IPS-NIHi11 (cell line): ENCODE measurements around the gene TMC8.
"Not testable (repeated sequence)": the region's sequence is repeated elsewhere in the genome, so short reads cannot be mapped to it uniquely, and the experiment has no call there.

Experiments
- DNase-seq: peaks from one replicate; pipeline ENCODE4 v3.0.0; 2012; ENCODE audit warnings: mixed read lengths, low spot score

TMC8 gene, protein sequence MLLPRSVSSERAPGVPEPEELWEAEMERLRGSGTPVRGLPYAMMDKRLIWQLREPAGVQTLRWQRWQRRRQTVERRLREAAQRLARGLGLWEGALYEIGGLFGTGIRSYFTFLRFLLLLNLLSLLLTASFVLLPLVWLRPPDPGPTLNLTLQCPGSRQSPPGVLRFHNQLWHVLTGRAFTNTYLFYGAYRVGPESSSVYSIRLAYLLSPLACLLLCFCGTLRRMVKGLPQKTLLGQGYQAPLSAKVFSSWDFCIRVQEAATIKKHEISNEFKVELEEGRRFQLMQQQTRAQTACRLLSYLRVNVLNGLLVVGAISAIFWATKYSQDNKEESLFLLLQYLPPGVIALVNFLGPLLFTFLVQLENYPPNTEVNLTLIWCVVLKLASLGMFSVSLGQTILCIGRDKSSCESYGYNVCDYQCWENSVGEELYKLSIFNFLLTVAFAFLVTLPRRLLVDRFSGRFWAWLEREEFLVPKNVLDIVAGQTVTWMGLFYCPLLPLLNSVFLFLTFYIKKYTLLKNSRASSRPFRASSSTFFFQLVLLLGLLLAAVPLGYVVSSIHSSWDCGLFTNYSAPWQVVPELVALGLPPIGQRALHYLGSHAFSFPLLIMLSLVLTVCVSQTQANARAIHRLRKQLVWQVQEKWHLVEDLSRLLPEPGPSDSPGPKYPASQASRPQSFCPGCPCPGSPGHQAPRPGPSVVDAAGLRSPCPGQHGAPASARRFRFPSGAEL

DNA sequence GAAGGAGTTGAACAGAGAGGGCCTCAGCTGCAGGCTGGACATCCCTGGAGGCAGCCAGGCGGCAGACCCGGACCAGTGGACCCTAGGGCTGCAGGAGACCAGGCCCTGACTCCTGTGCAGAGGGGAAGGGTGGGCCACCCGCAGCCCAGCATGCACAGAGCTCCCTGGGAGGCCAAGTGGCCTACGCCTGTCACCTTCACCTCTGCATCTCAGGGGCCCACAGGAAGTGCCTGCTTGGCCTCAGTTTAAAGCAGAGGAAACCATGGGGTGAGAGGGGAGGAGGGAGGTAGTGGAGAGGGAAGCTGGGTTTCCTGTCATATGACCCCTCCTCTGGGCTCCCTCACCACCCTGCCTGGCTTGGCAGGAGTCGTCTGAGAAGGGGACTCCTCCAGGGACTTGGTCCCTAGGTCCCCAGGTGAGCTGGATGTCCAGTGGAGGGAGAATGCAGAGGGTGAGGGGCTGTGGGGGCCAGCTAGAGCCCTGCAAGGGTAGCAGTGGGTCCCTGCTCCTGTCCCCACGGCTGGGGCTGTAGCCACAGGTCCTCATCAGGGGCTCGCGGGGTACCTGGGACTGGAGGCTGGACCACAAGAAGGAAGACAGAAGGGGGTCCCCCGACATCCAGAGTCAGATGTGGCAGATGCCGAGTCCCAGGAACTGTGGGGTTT, at the start of gene TMC8:
TSS of gene TMC8 (plus strand) at position 335 of the 665 bp plus-strand sequence. CDS start 818 bp downstream, outside the sequence.
- DNase-seq = no peak

DNA sequence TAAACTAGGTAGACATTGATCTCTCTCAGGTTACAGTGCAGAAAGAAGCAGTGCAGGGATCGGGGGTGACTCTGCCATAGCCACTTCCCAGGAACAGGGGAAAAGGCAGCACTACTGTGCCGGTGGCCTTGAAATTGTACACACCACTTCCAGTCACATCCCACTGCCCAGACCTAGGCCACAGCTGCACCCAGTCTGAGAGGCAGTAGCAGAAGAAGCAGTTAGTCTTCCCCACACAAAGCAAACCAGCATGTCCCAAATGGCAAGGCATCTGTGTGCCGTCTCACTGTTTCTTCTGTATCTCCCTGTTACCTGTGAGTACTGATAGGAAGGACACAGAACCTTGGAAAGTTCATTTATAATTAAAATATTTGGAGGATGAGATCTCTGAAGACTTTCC, 49.0 kb upstream of the TMC8 start:
- no peak for DNase-seq

DNA sequence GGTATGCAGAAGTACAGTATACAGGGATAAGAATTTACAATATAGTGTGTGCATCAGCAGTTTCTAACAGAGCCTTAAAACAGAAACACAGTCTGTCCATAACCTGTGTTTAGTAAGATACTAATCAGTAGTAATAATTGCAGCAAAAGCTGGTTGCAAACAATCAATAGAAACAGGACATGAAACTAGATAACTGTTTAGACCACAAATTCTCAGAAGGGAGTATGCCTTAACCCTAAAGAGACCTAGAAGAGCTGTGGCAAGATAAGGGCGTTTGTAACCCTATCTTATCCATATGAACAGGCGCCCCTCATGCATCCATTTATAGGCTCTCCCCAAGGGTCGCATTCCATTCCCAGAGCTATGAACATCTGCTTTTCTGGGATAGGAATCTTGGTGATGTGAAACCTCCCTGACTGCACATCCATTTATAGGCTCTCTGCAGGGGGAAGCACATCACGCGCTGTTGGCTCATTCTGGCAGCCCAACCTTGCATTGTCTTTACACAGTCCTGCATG, 48.2 kb upstream of the TMC8 start:
- not testable (repeated sequence) for DNase-seq

DNA sequence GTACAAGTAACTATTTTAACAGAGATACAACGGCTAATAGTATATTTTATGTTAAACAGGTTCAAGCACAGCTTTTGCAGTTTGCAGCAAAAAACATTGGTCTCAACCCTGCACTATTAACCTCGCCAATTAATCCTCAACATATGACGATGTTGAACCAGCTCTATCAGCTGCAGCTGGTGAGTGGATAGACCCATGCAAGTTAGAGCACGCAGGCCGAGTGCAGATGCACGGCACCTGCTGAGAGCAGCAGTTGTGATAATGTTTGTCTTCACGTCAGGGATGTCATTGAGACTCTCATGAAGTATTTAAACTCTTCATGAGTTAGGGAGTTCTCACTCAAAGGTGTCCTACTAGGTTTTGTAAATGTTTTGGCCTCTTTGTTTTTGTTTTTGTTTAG, 47.6 kb upstream of the TMC8 start:
- no peak for DNase-seq

DNA sequence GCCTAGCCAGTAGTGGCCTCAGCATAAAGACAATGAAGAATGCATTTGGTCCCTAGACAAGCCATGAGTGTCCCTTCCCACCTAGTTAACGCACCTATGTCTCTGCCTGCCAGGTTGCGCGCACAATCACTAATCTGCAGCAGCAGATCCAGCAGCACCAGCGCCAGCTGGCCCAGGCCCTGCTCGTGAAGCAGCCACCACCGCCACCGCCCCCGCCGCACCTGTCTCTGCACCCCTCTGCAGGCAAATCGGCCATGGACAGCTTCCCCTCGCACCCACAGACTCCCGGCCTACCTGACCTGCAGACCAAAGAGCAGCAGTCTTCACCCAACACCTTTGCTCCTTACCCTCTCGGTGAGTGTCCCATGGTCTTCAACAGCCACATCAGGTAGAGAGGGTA, 43.8 kb upstream of the TMC8 start:
- no peak for DNase-seq

DNA sequence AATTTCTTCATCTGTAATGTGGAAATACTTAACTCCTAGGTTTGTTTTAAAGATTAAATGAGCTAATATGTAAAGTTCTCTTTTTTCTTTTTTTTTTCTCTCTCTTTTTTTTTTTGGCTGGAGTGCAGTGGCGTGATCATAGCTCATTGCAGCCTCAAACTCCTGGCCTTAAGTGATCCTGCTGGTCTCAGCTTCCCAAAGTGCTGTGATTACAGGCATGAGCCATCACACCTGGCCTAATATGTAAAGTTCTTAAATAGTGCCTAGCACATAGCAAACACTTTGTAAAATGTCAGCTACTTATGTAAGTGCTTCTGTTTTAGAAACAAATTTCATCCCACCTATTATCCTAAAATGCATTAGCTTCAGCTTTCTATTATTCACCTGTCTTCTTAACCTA, 42.0 kb upstream of the TMC8 start:
- no peak for DNase-seq

DNA sequence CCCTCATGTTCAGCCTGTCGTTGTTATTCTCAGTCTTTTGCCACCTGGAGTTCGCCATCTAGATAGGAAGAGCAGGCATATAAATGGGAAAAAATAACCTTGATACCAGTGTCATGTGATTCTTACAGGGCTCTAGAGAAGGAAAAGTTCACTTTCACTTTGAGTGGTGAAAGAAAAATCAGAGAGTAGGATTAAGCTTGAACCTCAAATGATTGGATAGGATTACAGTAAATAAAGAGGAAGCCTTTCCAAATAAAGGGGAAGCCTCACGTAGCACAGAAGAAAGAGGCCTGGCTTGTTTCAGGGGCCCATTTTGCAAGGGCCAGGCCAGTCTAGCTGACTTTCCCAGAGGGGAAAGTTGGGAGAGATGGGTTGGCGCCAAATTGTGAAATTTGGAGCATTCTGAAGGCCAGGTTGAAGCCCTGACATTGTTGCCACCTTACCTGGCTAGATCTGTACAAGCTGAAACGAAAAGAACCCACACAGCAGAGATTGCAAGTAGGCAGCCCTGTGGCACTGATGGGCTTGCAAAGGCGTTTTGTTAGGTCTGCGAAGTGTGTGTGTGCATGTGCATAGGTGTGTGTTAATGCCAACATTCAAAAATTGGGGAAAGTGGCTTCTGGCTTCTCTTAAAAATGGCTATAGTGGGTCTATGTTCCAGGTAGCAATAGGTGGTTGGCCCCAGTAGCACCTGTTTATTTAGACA, 40.8 kb upstream of the TMC8 start:
- DNase-seq = no peak

DNA sequence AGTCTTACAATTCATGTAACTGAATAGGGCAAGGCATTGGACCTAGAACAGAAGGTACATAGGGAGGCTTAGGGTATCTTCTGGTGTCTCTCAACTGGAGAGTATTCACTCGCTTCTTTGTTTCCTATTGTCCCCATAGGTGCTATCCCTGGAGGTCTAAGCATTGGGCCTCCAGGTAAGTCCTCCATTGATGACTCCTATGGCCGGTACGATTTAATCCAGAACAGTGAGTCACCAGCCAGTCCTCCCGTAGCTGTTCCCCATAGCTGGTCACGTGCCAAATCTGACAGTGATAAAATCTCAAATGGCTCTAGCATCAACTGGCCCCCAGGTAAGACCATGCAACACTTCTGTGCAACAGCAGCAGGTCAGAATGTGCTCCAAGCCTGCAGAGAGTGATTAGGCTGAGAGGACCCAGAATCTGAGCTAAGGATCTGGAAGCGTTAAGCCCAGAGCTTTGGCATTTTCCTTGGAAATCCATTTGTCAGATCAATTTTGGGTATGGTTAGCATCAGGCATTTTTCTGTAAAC, 37.7 kb upstream of the TMC8 start:
- no peak for DNase-seq

DNA sequence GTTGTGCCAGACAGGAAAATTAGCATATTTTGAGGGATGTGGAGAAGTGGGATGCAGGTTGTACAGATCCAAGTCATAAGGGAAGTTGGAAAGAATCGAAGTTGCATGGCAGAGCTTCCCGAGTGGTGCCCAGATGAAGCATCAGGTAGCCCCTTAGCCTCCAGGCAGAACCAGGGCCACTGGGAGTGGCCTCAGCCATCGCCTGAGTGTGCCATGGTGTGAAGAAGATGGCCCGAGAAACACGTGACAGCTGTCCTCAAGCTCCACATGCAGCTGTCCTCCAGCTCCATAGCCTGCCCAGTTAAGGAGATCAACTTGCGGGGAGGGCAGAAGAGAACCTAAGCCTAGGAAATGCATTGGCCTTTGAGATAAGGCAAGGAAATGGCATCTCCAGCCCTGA, 35.5 kb upstream of the TMC8 start:
- DNase-seq = no peak

DNA sequence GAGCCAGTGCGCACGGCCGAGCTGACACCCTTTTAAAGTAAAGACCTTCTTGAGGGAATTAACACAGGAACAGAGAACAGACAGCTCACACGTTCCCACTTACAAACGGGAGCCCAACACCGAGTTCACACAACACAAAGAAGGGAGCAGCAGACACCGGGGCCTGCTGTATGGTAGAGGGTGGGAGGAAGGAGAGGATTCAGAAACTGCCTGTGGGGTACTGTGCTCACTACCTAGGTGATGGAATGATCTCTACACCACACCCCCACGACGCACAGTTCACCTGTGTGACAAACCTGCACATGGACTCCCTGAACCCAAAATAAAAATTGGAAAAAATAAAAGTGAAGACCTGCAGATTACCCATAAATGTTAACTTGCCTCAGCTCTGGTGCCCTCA, 34.5 kb upstream of the TMC8 start:
- no peak for DNase-seq

DNA sequence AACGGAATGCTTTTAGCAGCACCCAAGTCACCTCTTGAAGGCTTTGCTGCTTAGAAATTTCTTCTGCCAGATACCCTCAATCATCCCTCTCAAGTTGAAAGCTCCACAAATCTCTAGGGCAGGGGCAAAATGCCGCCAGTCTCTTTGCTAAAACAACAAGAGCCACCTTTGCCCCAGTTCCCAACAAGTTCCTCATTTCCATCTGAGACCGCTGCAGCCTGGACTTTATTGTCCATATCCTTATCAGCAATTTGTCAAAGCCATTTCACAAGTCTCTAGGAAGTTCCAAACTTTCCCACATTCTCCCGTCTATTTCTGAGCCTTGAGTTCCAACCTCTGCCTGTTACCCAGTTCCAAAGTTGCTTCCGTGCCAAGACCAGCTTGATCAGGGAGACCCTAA, 29.5 kb upstream of the TMC8 start:
- no peak for DNase-seq

DNA sequence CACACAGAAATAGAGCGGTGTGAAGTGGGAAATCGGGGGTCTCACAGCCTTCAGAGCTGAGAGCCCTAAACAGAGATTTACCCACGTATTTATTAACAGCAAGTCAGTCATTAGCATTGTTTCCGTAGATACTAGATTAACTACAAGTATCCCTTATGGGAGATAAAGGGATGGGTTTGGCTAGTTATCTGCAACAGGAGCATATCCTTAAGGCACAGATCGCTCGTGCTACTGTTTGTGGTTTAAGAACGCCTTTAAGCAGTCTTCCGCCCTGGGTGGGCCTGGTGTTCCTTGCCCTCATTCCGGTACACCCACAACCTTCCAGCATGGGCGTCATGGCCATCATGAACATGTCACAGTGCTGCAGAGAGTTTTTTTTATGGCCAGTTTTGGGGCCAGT, 29.0 kb upstream of the TMC8 start:
- DNase-seq = no peak

DNA sequence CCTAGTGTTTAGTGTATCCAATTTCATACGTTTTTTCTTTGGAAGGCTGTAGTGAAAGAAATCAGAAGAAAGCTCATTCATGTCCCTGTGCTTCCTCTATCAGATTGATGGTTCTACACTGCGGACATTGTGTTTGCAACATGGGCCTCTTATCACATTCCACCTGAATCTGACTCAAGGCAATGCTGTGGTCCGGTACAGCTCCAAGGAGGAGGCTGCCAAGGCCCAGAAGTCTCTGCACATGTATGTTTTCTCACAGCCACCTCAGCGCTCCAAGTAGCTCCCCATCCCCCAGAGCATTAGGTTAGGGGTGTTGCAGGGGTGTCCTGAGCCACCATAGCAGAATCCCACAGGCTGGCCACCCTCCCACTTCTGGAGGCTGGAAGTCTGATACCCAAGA, 27.3 kb upstream of the TMC8 start:
- DNase-seq = no peak

DNA sequence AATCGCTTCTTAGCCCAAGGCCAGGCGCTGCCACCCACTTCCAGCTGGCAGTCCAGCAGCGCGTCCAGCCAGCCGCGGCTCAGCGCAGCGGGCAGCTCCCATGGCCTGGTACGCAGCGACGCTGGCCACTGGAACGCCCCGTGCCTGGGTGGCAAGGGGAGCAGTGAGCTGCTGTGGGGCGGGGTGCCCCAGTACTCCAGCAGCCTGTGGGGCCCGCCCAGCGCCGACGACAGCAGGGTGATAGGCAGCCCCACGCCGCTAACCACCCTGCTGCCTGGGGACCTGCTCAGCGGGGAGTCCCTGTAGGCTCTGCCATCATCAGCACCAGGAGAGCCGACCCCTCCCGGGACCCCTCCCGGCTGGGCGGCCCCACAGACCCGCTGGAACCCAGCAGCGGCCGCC, 26.0 kb upstream of the TMC8 start:
- no peak for DNase-seq

DNA sequence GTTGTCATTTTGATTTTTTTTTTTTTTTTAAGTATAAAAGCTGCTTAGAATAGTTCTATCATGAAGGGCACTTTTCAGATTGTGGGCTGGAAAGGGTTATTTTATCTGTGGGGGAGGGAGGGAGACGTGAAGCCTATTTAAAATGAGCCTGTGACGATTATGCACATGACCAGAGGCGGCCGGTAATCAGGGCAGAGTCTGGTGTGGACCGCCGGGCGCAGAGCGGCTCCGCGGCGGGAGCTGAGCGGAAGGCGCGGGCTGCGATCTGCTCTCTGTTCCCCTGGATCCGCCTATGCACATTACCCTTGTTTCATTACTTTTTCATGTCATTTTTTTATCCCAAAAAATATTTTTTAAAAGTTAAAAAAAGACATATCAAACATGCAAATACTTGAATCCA, 25.5 kb upstream of the TMC8 start:
- no peak for DNase-seq

DNA sequence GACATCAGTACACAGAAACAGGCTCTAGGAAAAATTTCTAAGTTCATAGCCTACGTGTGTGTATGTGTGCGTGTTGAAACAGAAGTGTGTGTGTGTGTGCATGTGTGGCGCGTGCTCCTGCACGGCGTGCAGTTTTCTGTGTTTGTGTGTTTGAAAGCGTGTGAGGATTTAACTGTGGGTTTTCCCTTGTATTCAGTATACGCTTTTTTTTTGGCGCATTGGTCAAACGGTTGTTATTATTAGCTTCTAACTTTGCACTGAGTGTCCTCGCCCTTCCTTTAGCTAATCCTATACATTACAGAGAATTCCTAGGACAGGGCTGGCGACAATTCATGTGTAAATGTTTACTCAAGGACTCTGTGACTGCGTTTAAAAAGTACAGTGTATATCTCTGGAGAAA, 25.0 kb upstream of the TMC8 start:
- no peak for DNase-seq

DNA sequence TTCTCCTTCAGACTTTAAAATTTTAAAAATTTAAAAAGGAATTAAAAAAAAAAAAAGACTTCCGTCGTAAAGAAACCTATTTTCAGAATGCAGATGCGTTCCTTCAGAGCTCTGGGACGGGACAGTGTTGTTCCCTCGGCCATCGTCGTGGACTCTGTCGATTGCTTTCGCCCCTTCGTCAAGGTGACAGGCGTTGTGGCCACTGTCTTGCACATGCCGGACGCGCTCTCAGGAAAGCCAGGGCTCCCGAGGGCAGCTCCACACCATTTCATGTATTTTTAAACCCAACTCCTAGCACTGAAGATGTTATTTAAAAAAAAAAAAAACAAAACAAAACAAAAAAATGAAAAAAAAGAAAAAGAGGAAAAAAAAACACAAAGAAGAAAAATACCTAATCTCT, 24.4 kb upstream of the TMC8 start:
- no peak for DNase-seq

DNA sequence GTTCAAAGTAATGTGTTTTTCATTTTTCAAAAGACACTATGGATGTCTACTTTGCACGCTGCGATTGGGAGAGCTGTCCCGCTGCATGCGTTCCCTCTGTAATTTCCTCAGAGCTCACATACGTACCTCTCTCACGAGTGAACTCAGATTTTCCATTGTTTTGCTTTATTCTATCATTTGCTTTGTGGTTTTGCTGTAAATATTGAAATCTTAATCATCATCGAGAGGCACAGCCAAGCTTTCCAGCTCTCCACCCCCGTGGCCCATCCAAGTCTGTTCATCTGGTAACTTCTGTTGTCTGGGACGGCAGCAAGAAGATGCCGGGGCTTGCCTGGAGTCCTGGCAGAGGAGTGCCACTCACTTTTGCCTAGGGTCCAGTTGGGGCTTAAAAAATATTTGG, 23.1 kb upstream of the TMC8 start:
- DNase-seq = no peak

DNA sequence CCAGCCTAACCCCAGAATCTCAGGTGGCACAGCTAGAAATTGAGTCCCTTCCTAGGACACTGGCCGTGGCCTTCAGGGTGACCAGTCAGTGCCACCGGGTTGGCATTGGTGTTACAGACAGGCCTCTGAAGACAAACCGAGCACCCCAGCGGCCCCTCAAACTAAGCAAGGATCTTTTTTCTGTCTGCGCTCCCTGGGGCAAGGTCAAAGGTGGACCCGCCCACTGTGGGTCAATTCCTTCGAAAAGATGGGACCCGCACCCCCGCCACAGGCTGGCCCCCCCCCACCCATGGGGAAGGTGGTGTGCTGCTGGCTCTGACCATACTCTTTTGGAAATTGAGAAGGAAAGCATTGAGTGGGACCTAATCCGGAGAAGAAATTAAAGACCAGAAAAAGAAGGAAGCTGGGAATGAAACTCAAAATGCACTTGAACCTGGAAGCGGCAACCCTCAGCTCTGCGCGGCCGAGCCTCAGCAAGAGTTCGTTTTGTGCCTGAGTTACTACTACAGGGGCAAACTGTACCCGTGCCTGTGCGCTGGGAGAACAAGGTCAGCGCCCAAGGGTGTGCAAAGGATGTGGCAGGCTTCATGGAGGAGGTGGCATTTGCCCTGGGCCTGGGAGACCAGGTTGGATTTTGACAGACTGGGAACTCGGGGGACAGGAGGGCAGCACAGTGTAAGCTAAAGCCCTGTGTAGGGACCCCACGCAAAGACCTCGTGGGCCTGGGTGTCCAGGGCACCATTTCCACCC, 22.4 kb upstream of the TMC8 start:
- DNase-seq = no peak

DNA sequence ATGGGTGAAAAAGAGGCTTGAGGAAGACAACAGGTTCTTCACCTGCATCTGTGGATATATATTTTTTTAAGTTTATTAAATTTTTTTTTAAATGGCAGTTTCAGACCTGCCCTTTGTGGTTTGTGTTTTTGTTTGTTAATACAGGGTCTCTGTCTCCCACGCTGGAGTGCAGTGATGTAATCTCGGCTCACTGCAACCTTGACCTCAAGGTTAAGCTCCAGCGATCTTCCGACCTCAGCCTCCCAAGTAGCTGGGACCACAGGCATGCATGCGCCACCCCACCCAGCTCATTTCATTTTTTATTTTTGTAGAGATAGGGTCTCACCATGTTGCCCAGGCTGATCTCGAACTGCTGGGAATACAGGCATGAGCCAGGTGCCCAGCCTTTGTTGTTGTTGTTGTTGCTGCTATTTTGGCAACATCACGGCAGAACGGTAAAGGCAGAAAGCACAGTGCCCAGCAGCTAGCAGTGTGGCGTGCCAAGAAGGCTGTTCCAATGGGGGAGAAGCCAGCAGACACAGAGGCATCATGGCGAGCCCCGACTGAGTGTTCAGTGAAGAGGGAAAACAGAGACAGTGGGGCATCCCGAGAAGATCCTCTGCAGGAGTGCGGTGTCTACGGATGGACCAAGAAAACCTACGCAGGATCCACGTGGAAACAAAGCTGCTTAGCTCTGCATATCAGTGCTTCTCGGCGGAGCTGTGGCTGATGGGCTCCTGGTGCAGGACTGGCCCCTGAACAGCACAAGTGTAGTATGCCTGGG, 21.7 kb upstream of the TMC8 start:
- DNase-seq = no peak

DNA sequence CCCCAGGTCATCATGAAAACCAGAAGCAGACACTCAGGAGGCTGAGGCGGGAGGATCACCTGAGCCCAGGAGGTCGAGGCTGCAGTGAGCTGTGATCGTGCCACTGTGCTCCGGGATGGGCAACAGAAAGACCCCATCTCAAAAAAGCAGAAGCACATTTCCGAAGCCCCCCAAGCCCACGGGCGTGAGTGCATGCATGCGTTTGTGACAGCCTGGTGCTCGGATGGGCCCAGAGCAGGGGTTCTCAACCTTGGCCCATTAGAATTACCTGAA, 21.1 kb upstream of the TMC8 start:
- DNase-seq = no peak
